Aorta (tissue), 5 donors: ENCODE results near the gene RAP1GAP2. TPM values are rescaled to one million over a fixed set of nuclear protein-coding genes. Genes with fewer than 3 reads are reported as not detected.
"Not testable (repeated sequence)": the region's sequence is repeated elsewhere in the genome, so short reads cannot be mapped to it uniquely, and the experiment has no call there.

Source experiments
- ATAC-seq: fragments of 200-7000 bp; cut with Tn5 transposase; one replicate; pipeline ENCODE4 v1.9.1; 2022; ENCODE audit warnings: moderate library complexity; ENCODE audit not compliant: low FRiP score
- DNase-seq, 2 donors: peaks; one replicate each; pipeline ENCODE4 v3.0.0-alpha.2; 2020
- H3K27ac ChIP-seq, 2 donors: one replicate each; pipeline ENCODE4 v1.5.1; 2013; ENCODE audit warnings: low read length in 2 of 2, mild to moderate bottlenecking in 2 of 2, moderate library complexity in 2 of 2, control low read depth in 1 of 2, inconsistent platforms in 1 of 2, low read depth in 1 of 2
- H3K27me3 ChIP-seq, 2 donors: one replicate each; pipeline ENCODE4 v1.6.1; 2013; ENCODE audit warnings: control low read depth in 1 of 2, low read length in 1 of 2, mild to moderate bottlenecking in 1 of 2, moderate library complexity in 1 of 2; ENCODE audit not compliant: insufficient read depth in 2 of 2, control insufficient read depth in 1 of 2
- H3K36me3 ChIP-seq, 2 donors: one replicate each; pipeline ENCODE4 v1.6.1; 2013; ENCODE audit warnings: control low read depth in 1 of 2, low read length in 1 of 2, mild to moderate bottlenecking in 1 of 2; ENCODE audit not compliant: insufficient read depth in 2 of 2, control insufficient read depth in 1 of 2
- H3K4me1 ChIP-seq, 2 donors: one replicate each; pipeline ENCODE4 v1.6.1; 2013; ENCODE audit warnings: low read length in 2 of 2, control low read depth in 1 of 2, mild to moderate bottlenecking in 1 of 2, moderate library complexity in 1 of 2; ENCODE audit not compliant: insufficient read depth in 2 of 2, control insufficient read depth in 1 of 2
- H3K4me3 ChIP-seq, 2 donors: one replicate each; pipeline ENCODE4 v1.5.1; 2013; ENCODE audit warnings: low read length in 2 of 2, control low read depth in 1 of 2, mild to moderate bottlenecking in 1 of 2
- H3K9me3 ChIP-seq: one replicate; pipeline ENCODE4 v1.6.1; 2013; ENCODE audit warnings: mild to moderate bottlenecking, low read length; ENCODE audit not compliant: control insufficient read depth
- WGBS, 2 donors: extraction: QIAGEN DNeasy Blood & Tissue Kit; methylation state at CpG; one replicate each; pipeline ENCODE4 v1.1.7; 2013; 5-methylcytosine and 5-hydroxymethylcytosine counted together
- intact Hi-C, 2 donors: fragments of 100-400 bp; cut with DNase I; formaldehyde crosslinking; loops; one replicate each; pipeline versions ENCODE4 v1.14.2 to v1.15.0; 2022
- polyA plus RNA-seq, 2 donors: library from polyadenylated mRNA; stranded (reverse); fragments of 200-250 nt; gene quantifications; one replicate each; pipeline ENCODE4 v1.2.3, GENCODE V29; 2013
- total RNA-seq, 2 donors: library from RNA; stranded (reverse); fragmentation: NEBNext Ultra II Directional; extraction: Animal tissue kit (Norgen Biotek cat#: 25700); gene quantifications; one replicate each; pipeline ENCODE4 v1.2.1, GENCODE V29; 2021
- donor health status: healthy with polysubstance abuse.
- donor health status: Bipolar disorder and iron deficiency.
- donor health status: DM: no; HTN: no; CAD: no.
- donor health status: DM: no; HTN: no; CAD: no.
- donor health status: DM: yes; HTN: yes; CAD: no.

The RAP1GAP2 gene
- total and polyA plus RNA-seq, 4 donors = 2.0 to 7.7 (median 4.2) TPM

DNA sequence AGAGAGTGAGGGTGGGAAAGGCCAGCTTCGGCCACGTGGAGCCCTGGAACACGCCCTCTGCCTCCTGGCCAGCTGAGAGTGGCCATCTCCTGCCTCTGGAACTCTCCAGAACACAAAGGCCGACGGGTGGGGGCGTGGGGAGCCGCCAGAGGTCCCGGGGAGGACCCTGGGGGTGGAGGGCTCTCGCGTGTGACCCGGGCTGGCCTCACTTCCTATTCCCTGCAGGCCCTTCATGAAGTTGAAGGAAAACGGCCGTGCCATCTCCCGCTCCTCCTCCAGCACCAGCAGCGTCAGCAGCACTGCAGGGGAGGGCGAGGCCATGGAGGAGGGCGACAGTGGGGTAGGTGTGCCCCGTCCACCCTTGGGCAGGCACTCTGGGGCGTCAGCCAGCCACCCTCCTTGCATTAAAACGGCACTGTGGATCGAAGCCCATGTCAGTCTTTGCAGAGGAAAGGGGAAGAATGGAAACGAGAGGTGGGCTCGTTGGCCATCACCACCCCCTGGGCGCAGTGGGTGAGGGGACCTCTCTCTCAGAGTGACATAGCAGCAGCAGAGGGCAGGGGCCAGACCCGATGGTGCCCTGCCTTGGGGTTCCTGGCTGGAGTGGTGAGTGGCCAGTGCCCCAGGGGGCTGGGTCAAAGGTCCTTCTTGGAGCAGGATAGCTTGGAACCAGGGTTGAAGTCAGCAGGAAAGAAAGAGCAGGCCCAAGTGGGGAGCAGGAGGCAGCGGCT, 230.1 kb downstream of the RAP1GAP2 start:
- WGBS, 2 donors = 86 to 87% methylated on average over 26 of the region's 26 CpGs
- Histone ChIP-seq H3K27me3 (no peaks in the 10 kb centered on the region), H3K27ac (no peak overlapping the region), H3K4me1 (no peaks in the 10 kb centered on the region), H3K4me3 (no peak overlapping the region), H3K9me3 (no peaks in the 10 kb centered on the region), H3K36me3 (no peaks in the 10 kb centered on the region)
- DNase-seq (peak in 1 of 2 donors; percentile 72), ATAC-seq (no peak)
- intact Hi-C loops = no loop called here

DNA sequence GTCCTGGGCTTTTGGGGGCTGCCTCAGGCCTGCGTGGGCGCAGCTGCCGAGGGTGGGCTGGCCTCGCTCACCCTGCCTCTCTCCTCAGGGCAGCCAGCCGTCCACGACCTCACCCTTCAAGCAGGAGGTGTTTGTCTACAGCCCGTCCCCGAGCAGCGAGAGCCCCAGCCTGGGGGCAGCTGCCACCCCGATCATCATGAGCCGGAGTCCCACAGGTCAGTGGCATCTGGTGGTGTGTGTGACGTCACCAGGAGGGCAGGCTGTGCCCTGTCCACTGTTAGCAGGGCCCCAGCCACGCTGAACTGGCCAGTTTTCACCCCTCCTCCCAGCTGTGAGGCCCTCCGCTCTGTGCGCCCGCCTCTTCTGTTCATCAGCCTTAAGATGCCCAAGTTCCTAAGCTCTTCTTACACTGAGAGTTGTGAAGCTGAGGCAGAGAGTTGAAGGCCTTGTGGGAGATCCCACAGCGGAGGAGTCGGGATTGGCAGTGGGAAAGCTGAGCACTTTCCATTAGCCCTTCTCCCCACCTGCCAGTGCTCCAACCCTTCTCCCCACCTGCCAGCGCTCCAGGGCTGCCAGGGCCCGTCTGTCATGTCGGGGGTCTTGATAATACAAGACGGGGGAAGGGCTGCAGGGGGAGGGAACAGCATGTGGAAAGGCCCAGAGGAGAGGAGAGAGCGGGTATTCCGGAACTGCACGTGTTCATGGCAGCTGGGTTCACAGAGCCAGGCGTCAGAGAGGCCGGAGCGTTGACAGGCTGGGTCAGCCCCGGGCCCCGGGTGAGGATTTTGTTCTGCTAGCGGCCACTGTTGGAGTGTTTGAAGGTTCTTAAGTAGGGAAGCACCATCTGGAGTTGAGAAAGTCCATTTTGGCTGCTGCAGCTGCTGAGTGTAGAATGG, 230.9 kb downstream of the RAP1GAP2 start:
- H3K36me3 ChIP-seq = no peaks in the 10 kb centered on the region
- no peak overlapping the region for H3K27ac ChIP-seq
- DNase-seq = peak in 1 of 2 donors; percentile 71
- no peaks in the 10 kb centered on the region for H3K9me3 ChIP-seq
- WGBS, 2 donors = 80 to 86% methylated on average over 31 of the region's 31 CpGs
- intact Hi-C loops = no loop called here
- H3K4me3 ChIP-seq = no peak overlapping the region
- no peaks in the 10 kb centered on the region for H3K4me1 ChIP-seq
- no peaks in the 10 kb centered on the region for H3K27me3 ChIP-seq
- no peak for ATAC-seq

DNA sequence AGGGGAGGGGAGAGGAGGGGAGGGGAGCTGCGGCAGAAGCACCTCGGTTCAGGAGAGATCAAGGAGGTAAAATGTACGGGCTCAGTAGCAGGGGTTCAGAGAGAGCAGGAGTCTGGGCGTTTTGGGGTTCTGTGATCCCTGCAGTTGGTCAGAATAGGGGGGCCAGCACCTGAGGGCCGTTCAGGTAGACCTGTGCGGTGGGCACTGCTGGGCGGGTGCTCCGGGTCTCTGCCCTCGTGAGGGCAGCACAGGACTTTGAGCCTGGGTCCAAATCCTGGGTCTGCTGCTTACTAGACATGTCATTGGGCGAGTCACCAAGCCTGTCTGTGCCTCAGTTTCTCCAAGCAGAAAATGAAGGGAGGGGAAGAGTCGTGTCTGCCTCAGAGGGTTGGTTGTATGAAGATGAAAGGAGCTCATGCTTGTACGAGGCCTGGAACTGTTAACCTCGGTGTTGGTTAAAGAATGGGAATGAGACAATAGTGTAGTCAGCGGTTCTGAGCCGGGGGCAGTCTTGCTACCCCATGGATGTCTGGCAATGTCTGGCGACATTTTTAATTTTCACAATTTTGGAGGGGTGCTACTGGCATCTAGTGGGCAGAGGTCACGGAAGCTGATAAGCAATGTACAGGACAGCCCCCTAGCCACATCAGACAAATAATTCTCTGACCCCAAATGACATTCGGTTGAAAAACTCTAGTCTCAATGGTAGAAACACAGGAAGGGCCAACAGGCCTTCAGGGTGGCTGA, 231.7 kb downstream of the RAP1GAP2 start:
- DNase-seq (peak in 1 of 2 donors; percentile 54), ATAC-seq (no peak)
- Histone ChIP-seq H3K27me3 (no peaks in the 10 kb centered on the region), H3K9me3 (no peaks in the 10 kb centered on the region), H3K4me1 (no peaks in the 10 kb centered on the region), H3K27ac (no peak overlapping the region), H3K4me3 (no peak overlapping the region), H3K36me3 (no peaks in the 10 kb centered on the region)
- intact Hi-C loops = no loop called here
- 90 to 92% methylated on average over 18 of the region's 18 CpGs for WGBS, 2 donors

DNA sequence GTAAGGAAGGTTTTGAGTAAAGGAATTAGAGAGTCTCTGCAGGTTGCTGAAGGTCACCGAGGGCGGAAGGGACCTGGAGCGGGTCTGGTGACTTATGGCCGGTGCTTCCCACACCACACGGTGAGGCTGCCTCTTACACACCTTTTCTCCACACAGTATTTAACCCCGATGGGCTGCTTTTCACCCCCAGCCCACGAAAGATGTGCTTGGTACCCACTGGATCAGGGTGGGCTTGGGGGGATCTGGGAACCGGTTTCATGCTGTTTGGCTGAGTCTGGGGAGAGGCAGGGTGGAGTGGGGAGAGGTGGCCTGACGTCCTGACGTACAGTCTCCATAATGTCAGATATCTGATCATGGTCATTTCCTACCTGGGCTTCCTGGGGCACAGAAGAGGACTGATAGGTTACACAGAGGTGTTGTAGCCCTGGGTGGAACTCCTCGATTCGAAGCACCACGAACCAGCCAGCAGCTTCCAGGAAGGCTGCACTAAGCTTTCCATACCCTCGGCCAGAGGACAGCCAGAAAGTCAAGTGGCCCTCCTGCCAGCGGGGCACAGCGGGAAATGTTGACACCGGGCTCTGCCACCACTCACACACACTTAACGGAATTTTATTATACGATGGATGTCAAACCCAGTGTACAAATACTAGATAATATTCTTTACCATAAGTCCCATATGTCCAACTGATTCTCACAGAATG, 233.1 kb downstream of the RAP1GAP2 start:
- WGBS, 2 donors = 83 to 85% methylated on average over 19 of the region's 19 CpGs
- no peak overlapping the region for H3K4me3 ChIP-seq
- no peaks in the 10 kb centered on the region for H3K27me3 ChIP-seq
- no peak overlapping the region for H3K27ac ChIP-seq
- no peaks in the 10 kb centered on the region for H3K9me3 ChIP-seq
- DNase-seq (peak in 1 of 2 donors; percentile 51), ATAC-seq (no peak)
- no peaks in the 10 kb centered on the region for H3K36me3 ChIP-seq
- intact Hi-C loops = no loop called here
- no peaks in the 10 kb centered on the region for H3K4me1 ChIP-seq

DNA sequence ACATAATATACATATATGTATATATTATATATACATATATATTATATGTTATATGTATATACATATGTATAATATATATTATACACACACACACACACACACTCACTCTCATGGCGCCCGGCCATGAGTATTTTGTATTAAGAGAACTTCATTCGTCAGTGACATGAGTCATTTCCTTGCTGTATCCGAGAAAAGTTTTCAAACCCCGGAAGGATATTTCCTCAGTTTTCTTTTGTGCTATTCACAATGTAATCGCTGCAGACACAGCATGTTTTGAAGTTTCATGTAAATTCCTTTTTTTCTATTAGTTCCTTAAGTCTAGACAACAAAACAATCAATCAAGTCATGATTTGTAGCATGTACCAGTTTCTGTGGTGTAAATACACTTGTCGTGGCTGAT, 233.9 kb downstream of the RAP1GAP2 start:
- peak in 1 of 2 donors; percentile 39 for DNase-seq
- no peak for ATAC-seq

DNA sequence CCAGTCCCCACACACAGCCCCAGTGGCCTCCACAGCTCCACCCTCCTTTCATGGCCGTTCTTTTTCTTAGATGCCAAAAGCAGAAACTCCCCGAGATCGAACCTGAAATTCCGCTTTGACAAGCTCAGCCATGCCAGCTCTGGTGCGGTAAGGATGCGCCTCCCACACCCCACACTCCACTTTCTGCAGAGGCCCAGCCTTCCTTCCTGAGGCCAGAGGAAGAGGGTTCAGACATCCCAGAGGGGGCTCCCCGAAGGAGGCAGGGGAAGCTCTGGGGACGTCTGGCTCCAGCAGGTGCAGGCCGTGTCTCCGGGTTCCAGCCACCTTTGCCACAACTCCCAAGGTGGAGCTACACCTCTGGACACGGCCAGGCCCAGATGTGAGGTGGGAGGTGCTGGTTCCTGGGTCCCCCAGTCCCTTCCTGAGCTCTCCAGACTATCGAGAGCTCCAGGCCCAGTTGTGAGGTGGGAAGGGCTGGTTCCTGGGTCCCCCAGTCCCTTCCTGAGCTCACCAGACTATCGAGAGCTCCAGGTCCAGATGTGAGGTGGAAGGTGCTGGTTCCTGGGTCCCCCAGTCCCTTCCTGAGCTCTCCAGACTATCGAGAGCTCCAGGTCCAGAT, 234.7 kb downstream of the RAP1GAP2 start:
- WGBS, 2 donors = 85 to 92% methylated on average over 14 of the region's 14 CpGs
- ATAC-seq, H3K36me3 ChIP-seq: not testable (repeated sequence)

More for the DNA sequence above, 233.9 kb downstream of the RAP1GAP2 start:
- no peaks in the 10 kb centered on the region for H3K27me3 ChIP-seq
- no peaks in the 10 kb centered on the region for H3K9me3 ChIP-seq
- 47 to 53% methylated on average over 7 of the region's 7 CpGs for whole genome bisulfite sequencing, 2 donors
- intact Hi-C loops = no loop called here
- no peaks in the 10 kb centered on the region for H3K36me3 ChIP-seq
- H3K4me1 ChIP-seq = no peaks in the 10 kb centered on the region
- H3K27ac ChIP-seq = no peak overlapping the region
- no peak overlapping the region for H3K4me3 ChIP-seq

DNA sequence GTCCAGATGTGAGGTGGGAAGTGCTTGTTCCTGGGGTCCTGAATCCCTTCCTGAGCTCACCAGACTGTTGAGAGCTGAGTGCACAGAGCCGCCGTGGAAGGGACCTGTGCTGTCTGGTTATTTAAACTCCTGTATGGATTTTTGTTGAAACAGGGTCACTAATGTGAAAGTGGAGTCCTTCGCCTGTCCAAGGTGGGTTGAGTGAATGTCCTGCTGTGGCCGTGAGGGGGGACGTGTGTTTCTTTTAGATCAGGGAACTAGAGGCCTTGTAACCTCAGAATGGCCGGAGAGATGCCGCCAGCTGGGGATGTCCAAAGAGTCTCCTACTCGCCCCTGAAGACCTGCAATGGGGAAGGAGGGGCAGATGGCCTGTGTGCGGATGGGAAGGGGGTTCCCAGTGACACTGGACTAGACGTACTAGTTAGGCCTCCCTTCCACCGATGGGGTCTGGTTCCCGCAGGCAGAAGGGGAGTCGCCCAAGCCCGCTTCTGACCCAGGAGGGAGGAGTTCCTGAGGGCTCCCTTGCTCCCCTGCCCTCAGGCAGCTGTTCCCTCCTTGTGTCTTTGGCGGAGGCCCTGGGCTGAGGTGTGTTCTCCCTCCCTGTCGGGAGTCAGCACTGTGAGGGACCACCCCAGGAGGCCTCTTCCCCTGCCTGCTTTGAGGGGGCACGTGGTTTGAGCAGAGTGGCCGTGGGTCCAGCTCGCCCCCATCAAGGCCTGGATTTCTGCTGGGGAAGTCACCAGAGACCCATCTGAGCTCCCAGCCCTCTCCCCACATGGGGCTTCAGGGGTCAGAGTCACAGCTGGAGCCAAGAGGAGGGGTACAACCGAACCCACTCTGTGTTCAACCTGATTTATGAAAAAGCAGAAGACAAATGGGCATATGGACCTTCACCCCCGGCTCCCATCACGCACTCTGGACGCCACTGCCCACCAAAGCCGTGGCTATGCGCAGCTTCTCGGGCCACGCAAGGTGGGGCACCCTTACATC, 236.3 kb downstream of the RAP1GAP2 start:
- Histone ChIP-seq H3K9me3 (no peaks in the 10 kb centered on the region), H3K36me3 (no peaks in the 10 kb centered on the region), H3K27me3 (no peaks in the 10 kb centered on the region), H3K4me3 (no peak overlapping the region), H3K27ac (no peak overlapping the region), H3K4me1 (no peaks in the 10 kb centered on the region)
- WGBS, 2 donors = 91 to 92% methylated on average over 26 to 27 of the region's 27 CpGs
- ATAC-seq = no peak
- DNase-seq = peak in 1 of 2 donors; percentile 70
- intact Hi-C loops = no loop called here

More for the DNA sequence above, 234.7 kb downstream of the RAP1GAP2 start:
- peak in 1 of 2 donors; percentile 64 for DNase-seq
- H3K27me3 ChIP-seq, H3K4me1 ChIP-seq, H3K27ac ChIP-seq, H3K9me3 ChIP-seq, H3K4me3 ChIP-seq, intact Hi-C loops: not testable (repeated sequence)
